GM21528 (cell line): ENCODE results near the gene PMEPA1.
"Not testable (repeated sequence)": the region's sequence is repeated elsewhere in the genome, so short reads cannot be mapped to it uniquely, and the experiment has no call there.

Source experiments
- ATAC-seq: cut with Tn5 transposase; IDR thresholded peaks from one replicate; pipeline ENCODE4 v1.9.1; 2021; ENCODE audit warnings: mild to moderate bottlenecking, moderate library complexity; ENCODE audit not compliant: unreplicated experiment, low FRiP score

Gene PMEPA1

GRCh38 chr20:57628962-57629308 is 80.9 kb downstream of the PMEPA1 start:
- not testable (repeated sequence) for ATAC-seq

- ATAC-seq: no peak
These were observed 81.5 kb downstream of the PMEPA1 start for GRCh38 chr20:57628047-57628961.

- ATAC-seq: no peak
These were observed 82.5 kb downstream of the PMEPA1 start for GRCh38 chr20:57627339-57627738.

- no peak for ATAC-seq
These were observed 83.8 kb downstream of the PMEPA1 start for GRCh38 chr20:57625978-57626377.

GRCh38 chr20:57625181-57625958 is 84.4 kb downstream of the PMEPA1 start:
- no peak for ATAC-seq

GRCh38 chr20:57624124-57624523 is 85.7 kb downstream of the PMEPA1 start:
- no peak for ATAC-seq

GRCh38 chr20:57622579-57623381 is 87.0 kb downstream of the PMEPA1 start:
- ATAC-seq: no peak

GRCh38 chr20:57622201-57622570 is 87.6 kb downstream of the PMEPA1 start:
- ATAC-seq: no peak

GRCh38 chr20:57621421-57622200 is 88.2 kb downstream of the PMEPA1 start:
- ATAC-seq: no peak

- ATAC-seq: no peak
These were observed 88.8 kb downstream of the PMEPA1 start for GRCh38 chr20:57620999-57621398.

- peak; percentile 54 for ATAC-seq
These were observed 89.4 kb downstream of the PMEPA1 start, which contains the start of gene ZBP1 for GRCh38 chr20:57620274-57620990. ZBP1 (minus strand) TSS chr20:57620426; CDS start chr20:57620295, 131 bp downstream.

- peak; percentile 56 for ATAC-seq
These were observed 90.6 kb downstream of the PMEPA1 start for GRCh38 chr20:57619051-57619831.

GRCh38 chr20:57618764-57619050 is 91.1 kb downstream of the PMEPA1 start:
- no peak for ATAC-seq

GRCh38 chr20:57618091-57618763 is 91.6 kb downstream of the PMEPA1 start:
- no peak for ATAC-seq

- ATAC-seq: no peak
These were observed 92.6 kb downstream of the PMEPA1 start for GRCh38 chr20:57617079-57617795.

- no peak for ATAC-seq
These were observed 93.5 kb downstream of the PMEPA1 start for GRCh38 chr20:57616143-57616951.

GRCh38 chr20:57615445-57615811 is 94.4 kb downstream of the PMEPA1 start:
- no peak for ATAC-seq
